GM19099 (cell line): ENCODE data around the gene MEDAG.

ENCODE experiments used
- POLR2A ChIP-seq: IDR thresholded peaks from 3 replicates; pipeline ENCODE4 v1.6.1; 2011; ENCODE audit warnings: low read depth; ENCODE audit not compliant: insufficient read length; ENCODE audit errors: extremely low read depth

Gene MEDAG

DNA sequence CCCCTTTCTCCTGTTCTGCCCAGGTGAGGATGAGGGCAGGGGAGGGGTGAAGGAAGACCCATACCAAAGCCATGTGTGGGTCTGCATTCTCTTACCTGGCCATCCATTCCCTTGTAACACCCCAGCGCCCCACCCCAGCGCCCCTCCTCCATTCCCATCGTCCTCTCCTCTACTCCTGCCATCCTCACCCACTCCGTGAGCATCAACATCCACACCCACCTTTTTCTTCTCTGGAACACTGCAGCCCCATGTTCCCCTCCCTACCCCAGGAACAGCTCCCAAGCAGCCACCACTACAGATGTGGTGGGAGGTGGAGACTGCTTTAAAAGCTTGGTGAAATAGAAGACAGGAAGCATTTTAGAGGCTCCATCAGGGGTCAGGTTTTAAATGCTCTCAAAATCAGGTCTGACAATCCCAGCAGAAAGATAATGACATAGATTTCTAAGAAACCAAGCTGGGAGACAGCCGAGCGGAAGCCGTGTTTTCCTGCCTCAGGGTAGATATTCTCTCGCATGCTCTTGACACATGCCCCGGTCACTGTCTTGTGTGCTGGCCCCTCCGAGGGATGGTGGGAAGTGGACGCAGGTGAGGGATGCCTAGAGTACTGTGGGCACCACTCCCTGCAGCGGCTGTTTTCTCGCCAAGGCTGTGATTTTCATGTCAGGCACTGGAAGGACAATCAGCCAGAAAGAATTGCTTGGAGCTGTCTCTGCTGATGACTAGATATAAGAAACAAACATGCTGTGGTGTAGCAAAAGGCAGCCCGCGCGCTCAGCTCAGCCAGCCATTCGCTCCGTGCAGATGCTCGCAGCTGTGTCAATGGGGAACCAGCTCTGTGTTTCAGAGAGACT lies 9.8 kb downstream of the MEDAG start:
- TF ChIP-seq POLR2A: no peak

DNA sequence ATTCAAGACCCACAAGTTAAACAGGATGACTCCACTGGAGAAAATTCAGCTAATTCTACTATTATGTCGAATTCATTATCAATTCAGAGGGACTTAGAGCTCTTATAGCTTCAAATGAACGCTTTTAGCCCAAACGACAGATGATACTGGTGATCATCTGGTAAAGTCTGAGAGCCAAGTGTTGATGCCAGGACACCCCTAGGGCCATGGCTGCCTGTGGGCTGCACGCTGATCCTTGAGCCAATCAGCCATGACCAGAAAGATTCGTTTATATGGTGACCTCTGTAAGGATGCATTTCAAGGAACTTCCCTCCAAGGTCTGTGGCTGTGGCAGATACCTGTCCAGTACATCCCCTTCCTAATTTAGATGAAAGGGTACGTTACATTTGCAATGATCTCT lies 10.9 kb downstream of the MEDAG start:
- no peak for TF ChIP-seq POLR2A

DNA sequence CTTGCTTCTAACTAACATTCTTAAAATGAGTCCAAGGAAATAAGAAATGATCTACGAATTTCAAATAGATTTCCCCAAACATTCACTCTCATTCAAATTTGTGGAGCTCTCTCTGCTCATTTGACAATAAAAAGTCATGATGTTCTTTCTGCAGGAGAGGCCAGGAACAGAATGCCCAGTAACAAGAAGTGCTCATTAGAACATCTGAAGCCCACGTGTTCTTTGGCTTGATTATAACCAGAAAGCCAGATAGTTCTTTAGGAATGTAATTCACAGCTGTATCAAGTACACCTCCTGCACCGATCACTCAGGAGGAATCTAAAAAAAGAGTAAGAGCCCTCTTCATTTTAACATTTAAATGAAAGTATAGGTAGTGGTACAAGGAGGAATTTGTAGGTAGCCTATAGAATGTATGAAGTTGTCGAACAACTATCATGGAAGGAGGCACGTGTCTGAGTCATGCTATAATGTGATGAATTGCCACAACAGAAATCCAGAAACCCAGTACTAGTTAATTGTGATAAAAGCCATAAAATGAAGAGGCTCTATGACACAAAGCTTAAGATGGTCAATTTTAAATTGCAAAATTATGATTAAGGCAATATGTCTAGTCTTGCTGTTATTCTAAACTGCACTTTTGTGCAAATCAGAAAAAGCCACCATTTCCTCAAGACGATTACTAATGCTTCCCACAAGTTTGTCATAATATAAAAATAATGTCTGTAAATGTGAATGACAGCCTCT lies 12.8 kb downstream of the MEDAG start:
- no peak for TF ChIP-seq POLR2A

GRCh38 chr13:30920162-30920909 lies 14.3 kb downstream of the MEDAG start:
- no peak for TF ChIP-seq POLR2A

GRCh38 chr13:30923418-30923817 lies 17.3 kb downstream of the MEDAG start:
- TF ChIP-seq POLR2A: no peak

GRCh38 chr13:30924721-30925120 lies 18.6 kb downstream of the MEDAG start:
- TF ChIP-seq POLR2A: no peak

DNA sequence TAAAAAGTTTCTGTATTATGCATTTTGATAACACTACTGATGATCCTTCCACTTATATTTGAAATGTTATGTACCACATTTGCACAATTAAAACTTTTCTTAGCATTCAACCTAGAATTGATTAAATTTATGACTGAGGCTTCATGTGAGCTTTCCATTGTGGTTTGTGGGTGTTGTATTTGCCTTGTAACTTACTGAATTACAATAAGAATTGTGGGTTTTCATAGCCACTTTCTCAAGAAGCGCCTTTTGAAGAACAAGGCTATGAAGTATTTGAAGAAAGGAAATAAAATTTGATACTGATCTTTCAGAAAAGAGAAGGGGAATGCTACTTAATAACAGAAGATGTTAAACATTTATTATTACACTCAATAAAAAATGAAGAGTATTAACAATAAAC lies 19.4 kb downstream of the MEDAG start:
- no peak for TF ChIP-seq POLR2A

DNA sequence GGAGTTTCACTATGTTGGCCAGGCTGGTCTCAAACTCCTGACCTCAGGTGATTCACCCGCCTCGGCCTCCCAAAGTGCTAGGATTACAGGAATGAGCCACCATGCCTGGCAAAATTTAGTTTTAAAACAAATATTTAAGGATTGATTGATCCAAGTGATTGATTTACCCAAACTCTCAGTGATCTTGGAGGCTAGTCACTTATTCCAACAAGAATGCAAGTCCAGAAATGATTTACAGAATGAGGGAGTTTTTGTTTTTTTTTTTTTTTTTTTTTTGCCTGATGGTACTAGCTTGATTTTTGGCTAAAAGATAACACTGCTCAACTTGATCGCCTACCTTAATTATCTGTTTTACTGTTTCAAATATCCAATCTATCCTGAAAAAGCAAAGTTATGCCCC lies 20.7 kb downstream of the MEDAG start:
- no peak for TF ChIP-seq POLR2A

- TF ChIP-seq POLR2A: no peak
Measured at GRCh38 chr13:30927595-30927994, 21.5 kb downstream of the MEDAG start.

GRCh38 chr13:30928978-30929377 lies 22.9 kb downstream of the MEDAG start:
- no peak for TF ChIP-seq POLR2A

DNA sequence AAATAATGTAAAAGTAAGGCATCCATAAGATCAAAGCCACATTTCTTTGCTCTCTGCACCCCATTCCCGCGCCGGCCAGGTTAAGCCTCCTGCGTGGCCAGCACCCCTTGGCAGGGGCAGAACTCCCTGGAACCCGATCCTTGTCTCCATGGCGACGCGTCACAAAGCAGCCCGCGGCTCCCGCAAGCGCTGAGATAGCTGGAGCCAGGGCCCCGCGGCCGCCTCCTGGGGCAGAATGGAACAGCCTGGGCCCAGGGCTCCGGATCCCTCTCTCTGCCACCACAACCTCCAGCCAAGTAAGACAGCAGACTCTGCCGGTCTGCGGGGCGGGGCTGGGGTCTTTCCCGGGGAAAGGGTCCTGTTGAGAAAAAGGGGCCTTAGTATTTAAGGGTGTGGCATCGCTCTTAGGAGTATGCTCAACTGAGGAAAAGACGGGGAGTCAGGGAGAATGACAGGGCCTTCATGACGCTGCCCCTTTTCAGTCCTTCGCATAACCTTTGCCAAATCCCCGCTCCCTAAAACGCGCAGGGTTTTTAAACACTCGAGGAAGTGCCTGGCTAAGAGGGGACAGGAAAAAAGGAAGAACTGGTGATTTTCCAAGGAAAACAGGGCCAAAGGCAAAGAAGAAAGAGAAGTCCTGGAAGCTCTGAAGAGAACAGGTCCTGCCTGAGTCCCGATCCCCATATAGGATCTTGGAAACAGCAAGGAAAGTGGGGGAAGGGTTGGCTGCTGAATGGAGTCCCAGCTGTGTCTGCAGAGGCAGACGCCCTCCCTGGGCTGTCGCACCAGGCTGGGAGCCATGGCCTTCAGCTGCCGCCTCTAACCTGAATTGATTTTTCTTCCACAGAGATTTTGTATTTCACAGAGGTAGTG lies 26.6 kb downstream of the MEDAG start, which contains the start of gene TEX26:
TSS of gene TEX26 (plus strand) at position 176 of the 873 bp plus-strand sequence. CDS start at position 236, 60 bp downstream.
- no peak for TF ChIP-seq POLR2A

GRCh38 chr13:30933354-30933670 lies 27.2 kb downstream of the MEDAG start:
- TF ChIP-seq POLR2A: no peak

GRCh38 chr13:30934381-30934780 lies 28.3 kb downstream of the MEDAG start:
- TF ChIP-seq POLR2A: no peak

- TF ChIP-seq POLR2A: no peak
Measured at GRCh38 chr13:30934803-30935202, 28.7 kb downstream of the MEDAG start.
